ENCODE measurements around the gene USP6NL. TPM values are rescaled to one million over a fixed set of nuclear protein-coding genes. Genes with fewer than 3 reads are reported as not detected.
"Not testable (repeated sequence)": the region's sequence is repeated elsewhere in the genome, so short reads cannot be mapped to it uniquely, and the experiment has no call there.

The USP6NL gene
- total RNA-seq, 1 donor from 2014 or later, result 37.8 TPM

GRCh38 chr10:11443468-11444154 is 167.8 kb downstream of the USP6NL start:
- intact Hi-C loops (cut with DNase I), result no loop called here
- no peak for DNase-seq (ENCODE audit: low spot score)
- no peak for ATAC-seq

- no peak for ATAC-seq
- intact Hi-C loops (cut with DNase I), result no loop called here
- DNase-seq (ENCODE audit: low spot score), result no peak
These were observed 169.3 kb downstream of the USP6NL start for GRCh38 chr10:11442001-11442773.

DNA sequence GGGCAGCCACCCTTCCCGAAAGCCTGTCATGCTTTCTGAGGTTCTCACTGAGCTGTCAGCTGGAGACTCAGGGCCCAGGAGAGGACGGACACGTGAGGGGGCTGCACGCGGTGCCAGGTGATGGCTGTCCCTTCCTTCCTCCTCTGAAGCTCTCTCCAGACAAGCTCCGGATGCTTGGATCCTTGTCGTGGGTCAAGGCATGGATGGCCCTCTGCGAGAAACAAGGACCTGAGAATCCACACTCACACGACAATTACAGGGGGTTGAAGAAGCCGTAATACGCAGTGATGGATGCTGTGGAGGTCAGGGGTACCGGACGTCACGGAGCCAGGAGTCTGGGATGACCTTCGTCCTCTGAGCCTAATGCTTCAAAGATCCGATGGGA is 170.3 kb downstream of the USP6NL start:
- ATAC-seq (no peak), DNase-seq (ENCODE audit: low spot score) (no peak)
- intact Hi-C loops (cut with DNase I), result no loop called here

DNA sequence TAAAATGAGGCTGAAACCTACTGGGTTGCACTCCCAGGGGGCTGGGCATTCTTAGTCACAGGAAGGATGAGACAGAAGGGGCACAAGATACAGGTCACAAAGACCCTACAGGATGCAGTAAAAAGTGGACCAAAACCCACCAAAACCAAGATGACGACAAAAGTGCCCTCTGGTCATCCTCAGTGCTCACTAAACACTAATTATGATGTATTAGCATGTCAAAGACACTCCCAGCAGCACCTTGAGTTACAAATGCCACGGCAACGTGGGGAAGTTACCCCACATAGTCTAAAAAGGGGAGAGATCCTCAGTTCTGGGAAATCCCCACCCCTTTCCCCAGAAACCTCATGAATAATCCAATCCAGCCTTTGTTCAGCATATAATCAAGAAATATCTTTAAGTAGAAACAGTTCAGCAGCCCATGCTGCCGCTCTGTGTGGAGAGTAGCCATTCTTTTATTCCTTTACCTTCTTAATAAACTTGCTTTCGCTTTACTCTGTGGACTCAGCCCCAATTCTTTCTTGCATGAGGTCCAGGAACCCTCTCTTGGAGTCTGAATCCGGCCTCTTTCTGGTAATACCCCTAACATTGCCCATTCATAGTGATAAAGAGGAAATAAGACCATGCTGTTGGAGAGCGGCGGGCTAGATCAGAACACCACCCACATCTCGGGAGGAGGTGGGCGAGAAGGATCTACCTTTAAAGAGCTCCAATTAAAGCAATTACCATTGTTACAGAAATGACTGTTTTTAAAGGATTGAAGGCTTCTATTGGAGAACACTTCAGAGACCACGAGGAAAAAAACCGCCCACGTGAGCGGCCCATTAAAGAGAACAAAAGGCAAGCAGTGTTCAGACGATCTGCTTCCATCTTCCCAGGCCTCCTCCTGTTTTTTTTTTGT is 170.9 kb downstream of the USP6NL start:
- intact Hi-C loops (cut with DNase I), result no loop called here
- DNase-seq (ENCODE audit: low spot score), result no peak
- no peak for ATAC-seq

DNA sequence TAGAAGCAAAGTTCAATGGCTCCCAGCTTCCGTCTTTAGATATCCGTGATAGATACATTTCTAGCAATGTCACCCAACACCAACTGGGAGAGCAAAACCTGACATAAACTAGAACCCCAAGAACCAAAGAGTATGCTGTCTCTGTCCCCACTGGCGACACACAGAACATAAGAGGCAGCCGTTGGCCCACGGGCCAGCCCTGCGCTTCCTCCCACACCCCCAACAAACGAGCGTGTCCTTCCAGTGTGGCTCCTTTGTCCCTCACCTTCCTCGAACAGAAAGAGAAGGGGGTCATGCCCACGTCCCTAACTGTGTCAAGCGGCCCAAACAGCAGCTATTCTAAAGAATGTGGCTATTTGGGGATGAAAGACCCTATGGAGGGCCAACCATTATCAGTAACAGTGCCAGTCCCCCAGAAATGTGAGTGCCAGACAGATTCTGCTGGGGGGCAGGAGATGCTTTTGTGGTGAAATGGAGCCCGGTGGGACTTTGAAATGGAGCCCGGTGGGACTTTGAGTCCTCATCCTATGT is 171.9 kb downstream of the USP6NL start:
- intact Hi-C loops (cut with DNase I), result no loop called here
- DNase-seq (ENCODE audit: low spot score) (no peak), ATAC-seq (no peak)

DNA sequence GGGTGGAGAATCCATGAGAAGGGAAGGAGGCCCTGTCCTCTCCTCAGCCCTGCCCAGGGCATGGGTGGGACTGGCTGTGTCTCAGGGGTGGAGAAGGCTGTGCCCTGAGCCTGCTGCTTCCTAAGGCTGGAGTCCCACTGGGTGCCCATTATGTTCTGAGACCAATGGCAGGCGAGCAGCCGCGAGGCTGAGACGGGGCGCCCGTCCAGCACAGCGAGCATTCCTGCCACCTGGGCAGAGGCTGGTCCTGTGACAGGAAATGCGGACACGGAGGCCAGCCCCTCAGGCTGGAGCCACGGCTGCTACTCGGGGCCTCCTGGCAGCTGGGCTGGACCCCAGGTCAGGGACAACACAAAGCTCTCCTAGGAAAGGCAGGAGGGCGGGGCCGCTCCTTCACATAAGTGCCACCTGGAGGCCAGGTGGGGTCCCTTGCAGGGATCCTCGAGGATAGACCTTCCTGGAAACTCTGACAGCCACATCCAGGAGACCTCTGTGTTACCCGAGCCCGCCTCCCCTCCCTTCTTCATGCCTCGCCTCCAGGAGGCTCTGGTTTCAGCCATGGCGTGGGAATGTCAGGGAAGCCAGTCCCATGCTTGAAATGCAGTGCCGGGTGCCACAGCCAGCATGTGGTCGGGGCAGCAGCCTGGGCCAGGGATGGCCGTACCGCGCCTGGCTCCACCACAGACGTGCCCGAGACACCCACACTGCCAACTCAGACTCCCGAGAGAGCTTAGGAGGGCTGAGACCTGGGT is 173.9 kb downstream of the USP6NL start:
- intact Hi-C loops (cut with DNase I), result no loop called here
- DNase-seq (ENCODE audit: low spot score), result no peak
- no peak for ATAC-seq

GRCh38 chr10:11436445-11436844 is 175.0 kb downstream of the USP6NL start:
- intact Hi-C loops (cut with DNase I); ATAC-seq; DNase-seq (ENCODE audit: low spot score): not testable (repeated sequence)

GRCh38 chr10:11435581-11435981 is 175.9 kb downstream of the USP6NL start:
- no peak for DNase-seq (ENCODE audit: low spot score)

DNA sequence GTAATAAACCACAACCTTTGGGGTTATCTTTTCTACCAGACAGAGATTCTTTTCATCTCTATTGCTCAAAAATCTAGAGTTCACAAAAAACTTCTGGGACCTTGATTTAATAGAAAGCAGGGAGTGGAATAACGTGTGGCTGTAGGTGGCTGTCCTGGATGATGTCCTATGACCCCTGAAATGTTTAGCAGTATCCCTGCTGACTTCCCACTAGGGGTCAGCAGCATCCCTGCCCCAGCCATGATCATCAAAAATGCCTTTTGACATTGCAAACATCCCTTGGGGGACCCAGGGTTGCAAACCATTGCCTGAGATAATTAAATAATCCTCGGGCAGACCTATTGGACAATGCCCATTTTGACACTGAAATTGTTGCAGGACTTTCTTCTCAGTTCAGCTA is 177.1 kb downstream of the USP6NL start:
- intact Hi-C loops (cut with DNase I), result no loop called here
- no peak for DNase-seq (ENCODE audit: low spot score)
- no peak for ATAC-seq

More at GRCh38 chr10:11435581-11435981, 175.9 kb downstream of the USP6NL start:
- intact Hi-C loops (cut with DNase I), result no loop called here
- no peak for ATAC-seq

DNA sequence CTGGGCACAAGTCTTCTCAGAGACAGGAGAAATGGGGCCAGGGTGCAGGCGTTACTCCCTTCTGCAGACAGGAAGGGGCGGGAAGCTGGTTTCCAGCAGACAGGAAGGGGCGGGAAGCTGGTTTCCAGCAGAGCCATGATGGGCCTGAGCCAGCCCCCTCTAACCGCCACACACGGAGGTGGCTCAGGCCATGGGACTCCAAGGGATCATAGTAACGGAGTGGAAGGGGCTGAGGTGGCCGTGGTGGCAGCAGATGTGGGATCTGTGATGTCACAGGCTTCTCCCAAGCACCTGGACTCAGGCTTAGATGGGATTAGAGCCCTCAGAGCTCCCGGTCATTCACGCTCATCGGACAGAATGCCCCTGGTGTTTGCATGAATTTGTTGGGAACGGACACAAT is 177.8 kb downstream of the USP6NL start:
- no peak for DNase-seq (ENCODE audit: low spot score)
- intact Hi-C loops (cut with DNase I), result no loop called here
- ATAC-seq, result no peak

GRCh38 chr10:11431216-11431555 is 180.3 kb downstream of the USP6NL start:
- ATAC-seq (no peak), DNase-seq (ENCODE audit: low spot score) (no peak)
- intact Hi-C loops (cut with DNase I), result no loop called here

DNA sequence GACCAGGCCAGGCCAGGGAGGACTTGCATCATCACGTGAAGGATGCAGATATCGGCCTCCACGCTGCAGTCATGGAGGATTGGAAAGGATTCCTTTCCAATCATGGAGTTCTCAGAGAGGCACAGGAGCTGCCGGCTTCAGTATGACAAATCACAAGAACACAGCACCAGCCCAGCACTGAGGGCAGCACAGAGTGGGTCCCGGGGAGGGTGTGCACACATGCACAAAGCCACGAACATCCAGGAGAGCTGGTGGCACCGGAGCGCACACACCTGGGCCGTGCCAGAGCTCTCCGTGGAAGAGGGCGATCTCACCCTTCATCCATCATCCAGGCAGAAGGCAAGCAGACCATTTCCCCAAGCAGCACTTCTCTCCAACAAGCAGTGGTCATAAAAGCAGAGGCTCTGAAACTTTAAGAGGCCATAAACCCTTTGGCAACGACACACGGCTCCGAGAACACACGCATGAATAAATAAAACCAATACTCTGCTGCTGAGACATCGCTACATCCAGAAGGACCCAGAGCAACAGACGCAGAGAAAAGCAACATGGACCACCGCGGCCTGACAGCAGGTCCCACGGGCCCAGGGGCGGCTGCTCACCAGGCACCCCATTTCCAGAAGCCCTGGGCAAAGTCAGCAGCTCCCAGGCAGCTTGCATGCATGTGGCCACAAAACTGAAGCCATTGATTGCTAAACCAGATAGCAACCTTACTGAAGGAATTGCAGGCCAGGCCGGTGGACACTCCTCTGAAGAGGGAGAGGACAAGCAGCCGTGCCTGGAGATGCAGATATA is 180.8 kb downstream of the USP6NL start:
- intact Hi-C loops (cut with DNase I), result no loop called here
- no peak for ATAC-seq
- no peak for DNase-seq (ENCODE audit: low spot score)

- no peak for ATAC-seq
- intact Hi-C loops (cut with DNase I), result no loop called here
- no peak for DNase-seq (ENCODE audit: low spot score)
These were observed 181.9 kb downstream of the USP6NL start for GRCh38 chr10:11429439-11430052.

DNA sequence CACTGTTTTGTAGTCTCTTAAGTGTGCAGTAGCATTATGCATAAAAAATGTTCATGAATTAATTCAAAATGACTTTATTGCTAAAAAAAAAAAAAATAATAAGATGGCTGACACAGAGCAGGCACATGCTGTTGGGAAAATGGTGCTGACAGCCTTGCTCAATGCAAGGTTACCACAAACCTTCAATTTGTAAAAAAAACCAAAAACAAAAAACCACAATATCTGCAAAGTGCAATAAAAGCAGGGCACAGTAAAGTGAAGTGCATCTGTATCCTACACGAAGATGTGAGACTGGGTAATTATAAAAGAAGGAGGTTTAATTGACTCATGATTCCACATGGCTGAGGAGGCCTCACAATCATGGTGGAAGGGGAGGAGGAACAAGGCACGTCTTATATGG is 185.8 kb downstream of the USP6NL start:
- no peak for DNase-seq (ENCODE audit: low spot score)
- intact Hi-C loops (cut with DNase I), result no loop called here
- no peak for ATAC-seq

GRCh38 chr10:11425296-11425610 is 186.2 kb downstream of the USP6NL start:
- DNase-seq (ENCODE audit: low spot score) (no peak), ATAC-seq (peak; percentile 88)
- intact Hi-C loops (cut with DNase I), result no loop called here

- ATAC-seq, result peak; percentile 78
- peak; percentile 71 for DNase-seq (ENCODE audit: low spot score)
- intact Hi-C loops (cut with DNase I), result no loop called here
These were observed 186.8 kb downstream of the USP6NL start for GRCh38 chr10:11424456-11425295.

- intact Hi-C loops (cut with DNase I), result no loop called here
- ATAC-seq, result no peak
- DNase-seq (ENCODE audit: low spot score), result no peak
These were observed 194.5 kb downstream of the USP6NL start for GRCh38 chr10:11416974-11417373.

All from sciatic nerve (tissue), 2 donors.